IMR-90 (cell line): ENCODE measurements around the gene TAF1B. TPM values are rescaled to one million over a fixed set of nuclear protein-coding genes. Genes with fewer than 3 reads are reported as not detected.

Experiments
- ELK1 ChIP-seq: fragments of 150-350 bp; IDR thresholded peaks from 2 replicates; pipeline ENCODE4 v1.6.1; 2016; ENCODE audit warnings: low read depth, mild to moderate bottlenecking, low read length, moderate library complexity, borderline replicate concordance
- POLR2A ChIP-seq: IDR thresholded peaks from 2 replicates; pipeline ENCODE4 v1.6.1; 2012; ENCODE audit warnings: mild to moderate bottlenecking, low read depth, low read length
- RAD21 ChIP-seq: IDR thresholded peaks from 2 replicates; pipeline ENCODE4 v1.6.1; 2012; ENCODE audit warnings: low read length, improper control_type of control experiment
- RFX5 ChIP-seq: IDR thresholded peaks from 2 replicates; pipeline ENCODE4 v1.8.0; 2012; ENCODE audit warnings: low read depth, mild to moderate bottlenecking, low read length, moderate library complexity
- polyA plus RNA-seq, 3 experiments: library from polyadenylated mRNA; depleted of rRNA; stranded (reverse); fragments of >200 nt; gene quantifications; 2 replicates each; pipeline ENCODE4 v1.2.3, GENCODE V29; 2012; ENCODE audit warnings: low replicate concordance in 1 of 3
- total RNA-seq: library from RNA; depleted of rRNA; stranded (reverse); fragments of >200 nt; gene quantifications from 2 replicates; pipeline ENCODE4 v1.2.3, GENCODE V29; 2012

The TAF1B gene
- total and polyA plus RNA-seq, 2 of the 4 experiments (the other 2 are of a cell fraction) = 8.4 to 19.9 TPM

- TF ChIP-seq ELK1 (no peak), RFX5 (no peak), RAD21 (peak; percentile 95), POLR2A (no peak)
These were observed 43.3 kb upstream of the TAF1B start (continued) for GRCh38 chr2:9799729-9800632.
